Measurements from ENCODE around the gene ST6GAL2. TPM values are rescaled to one million over a fixed set of nuclear protein-coding genes. Genes with fewer than 3 reads are reported as not detected.

ST6GAL2 gene
- total RNA-seq, 1 experiment from 2014 or later: 11.4 TPM

DNA sequence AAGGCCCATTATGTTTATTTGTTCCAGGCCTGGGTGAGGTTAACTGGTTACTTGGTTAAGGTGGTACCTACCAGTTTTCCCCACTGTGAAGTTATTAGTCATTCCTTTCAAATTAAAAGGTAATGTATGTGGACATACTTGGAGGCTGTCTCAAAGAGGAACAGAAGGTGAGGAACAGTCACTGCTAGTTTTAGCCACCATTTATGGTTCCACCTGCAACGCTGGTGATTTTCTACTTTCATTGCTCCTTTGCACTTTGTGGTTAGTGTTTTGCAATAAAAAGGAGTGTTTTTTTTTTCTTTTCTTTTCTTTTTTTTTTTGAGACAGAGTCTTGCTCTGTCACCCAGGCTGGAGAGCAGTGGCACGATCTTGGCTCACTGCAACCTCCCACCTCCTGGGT is 6.1 kb upstream of the ST6GAL2 start:
- Histone ChIP-seq H3K4me1 (ENCODE audit: insufficient read depth, low read length) (peaks cover 10% of the 10 kb centered on the region), H3K9ac (ENCODE audit: low read length) (no peak overlapping the region), H3F3A (ENCODE audit: low read length, unreplicated experiment) (no peaks in the 10 kb centered on the region), H4K20me1 (ENCODE audit: low read length) (no peaks in the 10 kb centered on the region), H3K36me3 (ENCODE audit: low read depth, low read length) (no peaks in the 10 kb centered on the region), H3K9me2 (replicated peaks; ENCODE audit: low read length) (no peaks in the 10 kb centered on the region), H2AFZ (ENCODE audit: low read length) (no peak overlapping the region), H3K27me3 (ENCODE audit: low read length) (no peaks in the 10 kb centered on the region), H3K79me2 (ENCODE audit: low read length) (no peaks in the 10 kb centered on the region), H3K27ac (ENCODE audit: low read length) (no peak overlapping the region), H3K4me3 (ENCODE audit: low read length) (no peak overlapping the region), H3K4me2 (ENCODE audit: low read length) (no peak overlapping the region), H3K9me3 (ENCODE audit: low read length) (no peaks in the 10 kb centered on the region)
- BruUV-seq (replicated peaks): no TSS peak
- no peak for DNase-seq
- intact Hi-C loops (cut with micrococcal nuclease): no loop called here
- ChIA-PET CTCF (no interaction called here), POLR2A (ENCODE audit: unreplicated experiment) (no interaction called here)
- ATAC-seq: no peak
- no peak for TF ChIP-seq EZH2 (IDR thresholded peaks at IDR 0.05; ENCODE audit: low read length, unreplicated experiment)
- no peak for TF ChIP-seq EZH2phosphoT487 (IDR thresholded peaks at IDR 0.05; ENCODE audit: borderline replicate concordance, low read length)
- TF ChIP-seq, protein P1, sequence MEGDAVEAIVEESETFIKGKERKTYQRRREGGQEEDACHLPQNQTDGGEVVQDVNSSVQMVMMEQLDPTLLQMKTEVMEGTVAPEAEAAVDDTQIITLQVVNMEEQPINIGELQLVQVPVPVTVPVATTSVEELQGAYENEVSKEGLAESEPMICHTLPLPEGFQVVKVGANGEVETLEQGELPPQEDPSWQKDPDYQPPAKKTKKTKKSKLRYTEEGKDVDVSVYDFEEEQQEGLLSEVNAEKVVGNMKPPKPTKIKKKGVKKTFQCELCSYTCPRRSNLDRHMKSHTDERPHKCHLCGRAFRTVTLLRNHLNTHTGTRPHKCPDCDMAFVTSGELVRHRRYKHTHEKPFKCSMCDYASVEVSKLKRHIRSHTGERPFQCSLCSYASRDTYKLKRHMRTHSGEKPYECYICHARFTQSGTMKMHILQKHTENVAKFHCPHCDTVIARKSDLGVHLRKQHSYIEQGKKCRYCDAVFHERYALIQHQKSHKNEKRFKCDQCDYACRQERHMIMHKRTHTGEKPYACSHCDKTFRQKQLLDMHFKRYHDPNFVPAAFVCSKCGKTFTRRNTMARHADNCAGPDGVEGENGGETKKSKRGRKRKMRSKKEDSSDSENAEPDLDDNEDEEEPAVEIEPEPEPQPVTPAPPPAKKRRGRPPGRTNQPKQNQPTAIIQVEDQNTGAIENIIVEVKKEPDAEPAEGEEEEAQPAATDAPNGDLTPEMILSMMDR (conservative IDR thresholded peaks at IDR 0.05; ENCODE audit: low read depth, low read length): no peak

DNA sequence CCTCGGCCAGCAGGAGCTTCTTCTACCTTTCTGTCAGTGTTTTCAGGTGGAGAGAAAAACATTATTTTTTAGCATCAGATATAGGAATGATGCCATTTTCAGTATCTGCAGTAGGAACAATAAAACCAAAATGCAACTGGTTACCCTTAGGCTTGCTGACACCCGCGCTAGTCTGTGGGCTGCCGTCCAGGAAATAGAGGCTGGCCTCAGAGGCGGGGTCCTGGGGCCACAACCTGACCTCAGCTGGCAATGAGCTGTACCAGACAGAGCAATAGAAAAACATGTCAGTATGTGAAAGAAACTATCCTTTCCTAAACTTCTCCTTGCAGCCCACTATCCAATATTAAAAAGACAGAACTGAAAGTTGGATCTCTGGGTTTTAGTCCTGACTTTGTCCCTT is 4.6 kb upstream of the ST6GAL2 start:
- H3K4me3 ChIP-seq (ENCODE audit: low read length): no peak overlapping the region
- no peak overlapping the region for H2AFZ ChIP-seq (ENCODE audit: low read length)
- H3F3A ChIP-seq (ENCODE audit: low read length, unreplicated experiment): no peaks in the 10 kb centered on the region
- no peak overlapping the region for H3K4me2 ChIP-seq (ENCODE audit: low read length)
- intact Hi-C loops (cut with micrococcal nuclease): no loop called here
- no peak overlapping the region for H3K27ac ChIP-seq (ENCODE audit: low read length)
- POLR2A ChIA-PET (ENCODE audit: unreplicated experiment): no interaction called here
- DNase-seq (no peak), ATAC-seq (no peak)
- peaks cover 3% of the 10 kb centered on the region for H3K79me2 ChIP-seq (ENCODE audit: low read length)
- no peaks in the 10 kb centered on the region for H3K36me3 ChIP-seq (ENCODE audit: low read depth, low read length)
- no TSS peak for BruUV-seq (replicated peaks)
- H3K9ac ChIP-seq (ENCODE audit: low read length): no peak overlapping the region
- H3K9me2 ChIP-seq (replicated peaks; ENCODE audit: low read length): no peaks in the 10 kb centered on the region
- H4K20me1 ChIP-seq (ENCODE audit: low read length): no peaks in the 10 kb centered on the region
- CTCF ChIA-PET: no interaction called here
- H3K9me3 ChIP-seq (ENCODE audit: low read length): no peaks in the 10 kb centered on the region
- H3K4me1 ChIP-seq (ENCODE audit: insufficient read depth, low read length): peaks cover 10% of the 10 kb centered on the region
- TF ChIP-seq EZH2phosphoT487 (IDR thresholded peaks at IDR 0.05; ENCODE audit: borderline replicate concordance, low read length) (no peak), EZH2 (IDR thresholded peaks at IDR 0.05; ENCODE audit: low read length, unreplicated experiment) (no peak)
- TF ChIP-seq, protein P1 (conservative IDR thresholded peaks at IDR 0.05; ENCODE audit: low read depth, low read length): no peak
- no peaks in the 10 kb centered on the region for H3K27me3 ChIP-seq (ENCODE audit: low read length)

DNA sequence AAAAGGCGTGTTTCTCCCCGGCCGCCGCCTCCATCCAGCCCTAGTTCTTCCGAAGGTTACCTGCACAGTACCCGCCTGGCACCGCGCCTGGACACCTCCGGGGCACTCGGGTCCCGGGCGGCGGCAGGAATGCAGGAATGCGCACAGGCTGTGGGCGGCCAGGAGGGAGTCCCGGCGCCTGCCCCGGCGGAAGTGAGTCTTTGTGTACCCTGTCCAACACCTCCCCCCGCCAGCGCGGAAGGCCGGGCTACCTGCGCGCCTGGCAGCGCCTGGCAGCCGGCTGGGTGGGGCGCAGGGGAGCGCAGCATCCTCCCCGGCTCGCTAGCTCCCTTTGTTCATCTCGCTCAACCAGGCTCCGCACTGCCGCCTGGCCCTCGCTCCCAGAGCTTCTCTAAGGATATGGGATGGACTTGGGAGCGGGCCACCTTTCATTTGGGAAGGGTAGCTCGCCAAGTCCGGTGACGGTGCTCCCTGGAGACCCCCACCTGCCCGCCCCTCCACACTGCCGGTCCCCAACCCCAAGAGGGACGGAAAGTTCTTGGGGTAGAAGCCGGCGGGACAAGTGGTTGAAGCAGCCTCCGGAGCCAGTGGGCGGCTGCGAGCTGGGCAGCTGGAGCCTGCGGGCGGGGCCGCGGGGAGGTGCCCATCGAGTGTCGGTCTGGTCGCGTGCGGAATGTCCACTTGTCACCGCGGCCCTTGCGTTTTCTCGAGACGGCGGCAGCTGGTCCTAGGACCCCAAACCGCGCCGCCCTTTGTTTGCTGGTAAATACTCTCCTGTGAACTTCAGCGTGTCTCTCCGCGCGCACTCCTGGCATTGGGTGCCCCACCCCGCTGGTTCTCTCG is 1.2 kb upstream of the ST6GAL2 start:
- no peaks in the 10 kb centered on the region for H3F3A ChIP-seq (ENCODE audit: low read length, unreplicated experiment)
- intact Hi-C loops (cut with micrococcal nuclease): loop anchor here (1.0 to 10.0 kb wide), 3 partner anchors 110 to 248 kb away; no protein-coding TSS in a partner anchor
- ChIA-PET POLR2A (ENCODE audit: unreplicated experiment) (interaction anchor here (0.5 to 1.0 kb wide), 4 partner anchors 22 to 139 kb away, joined by 3 to 6 read pairs (median 4); no protein-coding TSS in a partner anchor), CTCF (interaction anchor here (0.6 to 1.5 kb wide), 4 partner anchors 23 to 118 kb away, joined by 3 to 5 read pairs (median 4); no protein-coding TSS in a partner anchor)
- H3K79me2 ChIP-seq (ENCODE audit: low read length): peaks cover 36% of the 10 kb centered on the region
- peaks cover 29% of the 10 kb centered on the region for H4K20me1 ChIP-seq (ENCODE audit: low read length)
- peak overlapping the region; percentile 95 for H3K9ac ChIP-seq (ENCODE audit: low read length)
- H3K27ac ChIP-seq (ENCODE audit: low read length): peak overlapping the region; percentile 88
- peaks cover 21% of the 10 kb centered on the region for H3K4me1 ChIP-seq (ENCODE audit: insufficient read depth, low read length)
- H3K36me3 ChIP-seq (ENCODE audit: low read depth, low read length): no peaks in the 10 kb centered on the region
- peak; percentile 92 for DNase-seq
- H3K4me3 ChIP-seq (ENCODE audit: low read length): peak overlapping the region; percentile 83
- peak overlapping the region; percentile 82 for H2AFZ ChIP-seq (ENCODE audit: low read length)
- no peaks in the 10 kb centered on the region for H3K9me3 ChIP-seq (ENCODE audit: low read length)
- ATAC-seq: peak; percentile 78
- H3K4me2 ChIP-seq (ENCODE audit: low read length): peak overlapping the region; percentile 77
- H3K9me2 ChIP-seq (replicated peaks; ENCODE audit: low read length): no peaks in the 10 kb centered on the region
- peak; percentile 96 for TF ChIP-seq EZH2phosphoT487 (IDR thresholded peaks at IDR 0.05; ENCODE audit: borderline replicate concordance, low read length)
- TF ChIP-seq, protein P1 (conservative IDR thresholded peaks at IDR 0.05; ENCODE audit: low read depth, low read length): no peak; the same call in 1 of the 2 replicates
- no peaks in the 10 kb centered on the region for H3K27me3 ChIP-seq (ENCODE audit: low read length)
- no TSS peak for BruUV-seq (replicated peaks)

All from PC-3 (cell line).